Neural crest cell (in vitro differentiated cells): ENCODE results near the gene KCNK16. TPM values are rescaled to one million over a fixed set of nuclear protein-coding genes. Genes with fewer than 3 reads are reported as not detected.

Experiments
- DNase-seq: peaks from one replicate; pipeline ENCODE4 v3.0.0; 2021; ENCODE audit warnings: low read depth, mixed read lengths, low spot score
- H3K27ac Mint-ChIP-seq: one replicate; pipeline ENCODE4 v1.8.0; 2021; ENCODE audit warnings: mild to moderate bottlenecking, mixed read lengths; ENCODE audit not compliant: unreplicated experiment
- H3K27me3 Mint-ChIP-seq: 2 replicates; pipeline ENCODE4 v1.8.0; 2021; ENCODE audit warnings: low read depth, mild to moderate bottlenecking, mixed read lengths
- H3K36me3 Mint-ChIP-seq: 2 replicates; pipeline ENCODE4 v1.8.0; 2021; ENCODE audit warnings: low read depth, mild to moderate bottlenecking, mixed read lengths
- H3K4me1 Mint-ChIP-seq: 2 replicates; pipeline ENCODE4 v1.8.0; 2021; ENCODE audit warnings: mixed read lengths
- H3K4me3 Mint-ChIP-seq: one replicate; pipeline ENCODE4 v1.8.0; 2021; ENCODE audit warnings: mild to moderate bottlenecking, mixed read lengths
- H3K9me3 Mint-ChIP-seq: 2 replicates; pipeline ENCODE4 v1.8.0; 2021; ENCODE audit warnings: mixed read lengths
- long read RNA-seq: library from polyadenylated mRNA; unstranded; transcript quantifications from one replicate; pipeline ENCODE4 v2.0.0, GENCODE V29; 2020
- total RNA-seq: library from RNA; stranded (reverse); gene quantifications from 2 replicates; pipeline ENCODE4 v1.2.1, GENCODE V29; 2021
- TF ChIP-seq, protein P1 (sequence below): fragments of 200-600 bp; sonication (generic); conservative IDR thresholded peaks from 2 replicates; pipeline ENCODE4 v1.5.0; 2021; ENCODE audit warnings: antibody characterized with exemption, mild to moderate bottlenecking

The KCNK16 gene
- not detected in 2 replicates for total RNA-seq
- long read RNA-seq = 0 reads

DNA sequence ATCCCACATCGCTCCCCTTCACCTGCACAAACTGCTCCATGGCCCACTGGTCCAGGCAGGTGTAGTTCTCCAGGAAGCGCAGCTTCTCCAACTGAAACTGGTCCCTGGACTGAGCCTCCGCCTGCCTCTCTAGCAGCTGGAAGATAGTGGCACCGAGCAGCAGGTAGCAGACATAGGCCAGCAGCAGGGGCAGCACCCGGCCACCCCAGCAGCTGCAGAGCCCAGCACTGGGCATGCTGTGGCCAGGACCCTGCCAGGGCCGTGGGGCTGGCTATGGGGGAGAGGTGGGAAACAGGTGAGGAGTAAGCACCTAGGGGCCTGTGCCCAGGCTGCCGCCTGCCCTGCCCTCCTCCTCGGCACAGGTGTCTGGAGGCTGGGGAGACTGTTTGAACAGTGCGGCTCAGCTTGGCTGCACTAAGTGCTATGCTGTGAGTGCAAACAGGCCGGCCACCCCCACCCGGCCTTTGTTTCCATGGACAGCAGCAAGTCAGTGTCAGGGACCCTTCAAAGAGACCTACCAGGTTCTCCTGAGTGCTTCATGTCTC, at the start of gene KCNK16:
Gene KCNK16 (minus strand): TSS at position 397 of the 545 bp plus-strand sequence. CDS start 162 bp downstream, at position 235.
- Mint-ChIP-seq H3K4me1 (no peaks in the 10 kb centered on the region), H3K4me3 (no peak within 1 kb of the TSS), H3K27ac (no peak within 1 kb of the TSS), H3K36me3 (no peaks in the 10 kb centered on the region), H3K27me3 (peaks cover 38% of the 10 kb centered on the region), H3K9me3 (no peaks in the 10 kb centered on the region)
- TF ChIP-seq, protein P1, sequence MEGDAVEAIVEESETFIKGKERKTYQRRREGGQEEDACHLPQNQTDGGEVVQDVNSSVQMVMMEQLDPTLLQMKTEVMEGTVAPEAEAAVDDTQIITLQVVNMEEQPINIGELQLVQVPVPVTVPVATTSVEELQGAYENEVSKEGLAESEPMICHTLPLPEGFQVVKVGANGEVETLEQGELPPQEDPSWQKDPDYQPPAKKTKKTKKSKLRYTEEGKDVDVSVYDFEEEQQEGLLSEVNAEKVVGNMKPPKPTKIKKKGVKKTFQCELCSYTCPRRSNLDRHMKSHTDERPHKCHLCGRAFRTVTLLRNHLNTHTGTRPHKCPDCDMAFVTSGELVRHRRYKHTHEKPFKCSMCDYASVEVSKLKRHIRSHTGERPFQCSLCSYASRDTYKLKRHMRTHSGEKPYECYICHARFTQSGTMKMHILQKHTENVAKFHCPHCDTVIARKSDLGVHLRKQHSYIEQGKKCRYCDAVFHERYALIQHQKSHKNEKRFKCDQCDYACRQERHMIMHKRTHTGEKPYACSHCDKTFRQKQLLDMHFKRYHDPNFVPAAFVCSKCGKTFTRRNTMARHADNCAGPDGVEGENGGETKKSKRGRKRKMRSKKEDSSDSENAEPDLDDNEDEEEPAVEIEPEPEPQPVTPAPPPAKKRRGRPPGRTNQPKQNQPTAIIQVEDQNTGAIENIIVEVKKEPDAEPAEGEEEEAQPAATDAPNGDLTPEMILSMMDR = no peak
- no peak for DNase-seq

DNA sequence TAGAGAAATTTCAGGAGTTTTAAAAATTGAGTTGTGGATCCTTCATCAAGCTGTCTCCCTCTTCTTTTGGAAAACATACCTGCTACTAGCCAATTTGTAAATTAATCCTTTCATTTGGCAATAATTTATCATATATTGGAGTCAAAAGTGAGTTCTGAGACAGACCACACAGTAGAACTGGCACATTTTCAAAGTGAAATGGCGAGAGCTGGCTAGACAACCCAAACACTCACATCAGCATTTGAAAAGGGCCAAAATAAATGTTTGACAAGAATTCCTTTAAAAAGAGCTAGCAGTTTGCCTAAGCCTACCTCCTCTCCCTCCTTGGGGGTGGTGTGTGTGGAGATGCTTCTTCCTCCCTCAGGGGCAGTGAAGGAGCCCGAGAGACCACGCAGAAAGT, 47.9 kb upstream of the KCNK16 start:
- no peak for DNase-seq
- no peak overlapping the region for H3K4me3 Mint-ChIP-seq
- H3K9me3 Mint-ChIP-seq = no peaks in the 10 kb centered on the region
- H3K36me3 Mint-ChIP-seq = no peaks in the 10 kb centered on the region
- H3K4me1 Mint-ChIP-seq = peaks cover 18% of the 10 kb centered on the region
- TF ChIP-seq, protein P1 = no peak
- H3K27ac Mint-ChIP-seq = no peak overlapping the region
- H3K27me3 Mint-ChIP-seq = no peaks in the 10 kb centered on the region

DNA sequence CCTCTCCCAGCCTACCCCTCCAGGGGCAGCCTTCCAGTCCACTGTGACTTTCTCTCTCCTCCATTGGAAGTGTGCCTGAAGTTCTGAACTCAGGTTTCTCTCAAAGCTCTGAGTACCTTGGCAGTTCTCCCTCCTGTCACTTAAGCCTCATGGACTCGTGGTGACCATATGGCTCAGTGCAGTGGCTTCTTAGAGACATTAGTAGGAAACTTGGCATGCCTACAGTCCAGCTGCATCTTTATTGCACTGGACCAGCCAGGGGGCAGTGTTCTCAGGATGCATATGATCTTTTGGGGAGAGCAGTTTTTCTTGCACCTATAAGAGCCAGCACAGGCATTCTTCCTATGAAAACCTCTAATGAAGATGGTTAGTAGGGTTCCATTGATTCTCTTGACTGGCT, 47.5 kb upstream of the KCNK16 start:
- TF ChIP-seq, protein P1 = peak; percentile 17
- no peaks in the 10 kb centered on the region for H3K27me3 Mint-ChIP-seq
- no peak overlapping the region for H3K4me3 Mint-ChIP-seq
- H3K9me3 Mint-ChIP-seq = no peaks in the 10 kb centered on the region
- H3K36me3 Mint-ChIP-seq = no peaks in the 10 kb centered on the region
- H3K27ac Mint-ChIP-seq = no peak overlapping the region
- no peak for DNase-seq
- H3K4me1 Mint-ChIP-seq = peaks cover 18% of the 10 kb centered on the region

DNA sequence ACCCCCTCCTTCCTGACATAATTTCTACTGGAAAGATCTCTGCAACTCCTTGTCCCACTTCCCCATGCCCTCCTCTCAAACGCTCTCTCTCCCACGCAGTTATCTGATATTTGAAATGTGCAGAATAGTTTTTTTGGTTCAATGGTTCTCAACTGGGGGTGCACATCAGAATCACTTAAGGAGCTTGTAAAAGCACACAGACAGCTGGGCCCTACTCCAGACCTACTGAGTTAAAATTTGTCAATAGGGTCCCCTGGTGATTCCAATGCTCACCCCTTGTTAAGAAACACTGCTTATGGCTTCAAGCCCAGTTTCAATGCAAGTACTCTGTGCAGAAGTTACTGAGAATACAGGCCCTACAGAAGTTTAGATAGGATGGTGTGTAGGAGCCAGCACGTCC, 45.2 kb upstream of the KCNK16 start:
- TF ChIP-seq, protein P1 = no peak
- Mint-ChIP-seq H3K9me3 (no peaks in the 10 kb centered on the region), H3K4me1 (peaks cover 21% of the 10 kb centered on the region), H3K27ac (no peak overlapping the region), H3K27me3 (no peaks in the 10 kb centered on the region), H3K36me3 (no peaks in the 10 kb centered on the region), H3K4me3 (no peak overlapping the region)
- DNase-seq = no peak

DNA sequence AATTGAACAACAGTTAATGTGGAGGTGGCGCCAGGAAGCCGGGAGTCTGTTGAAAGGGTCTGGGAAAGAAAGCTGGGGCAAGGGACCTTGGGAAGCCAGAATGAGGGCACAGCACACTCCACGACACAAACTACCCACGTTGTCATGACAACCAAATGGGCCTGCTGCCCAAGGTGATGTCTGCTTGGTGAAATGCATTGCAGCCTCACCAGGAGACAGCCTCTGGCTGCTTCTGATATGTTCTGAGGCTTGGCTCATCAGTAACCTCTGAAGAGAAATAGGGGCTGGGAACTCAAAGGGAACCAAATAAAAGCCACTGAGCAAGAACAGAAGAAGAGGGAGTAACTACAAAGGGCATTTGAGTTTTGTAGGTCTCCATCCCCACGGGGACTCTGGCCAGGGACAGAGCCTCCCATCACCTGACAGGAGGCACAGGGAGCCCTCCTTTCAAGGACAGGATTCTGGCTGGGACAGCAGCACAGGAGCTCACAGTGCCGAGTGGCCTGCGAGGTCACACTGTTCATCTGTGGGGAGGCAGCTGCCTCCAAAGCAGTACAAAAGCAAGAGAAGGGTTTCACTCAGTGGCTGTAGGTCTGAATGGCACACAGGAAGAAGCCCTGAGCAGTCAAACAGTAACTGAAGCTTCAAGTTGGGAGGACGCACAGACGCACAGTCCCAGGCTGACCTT, 44.6 kb upstream of the KCNK16 start:
- Mint-ChIP-seq H3K9me3 (no peaks in the 10 kb centered on the region), H3K27ac (no peak overlapping the region), H3K36me3 (no peaks in the 10 kb centered on the region), H3K4me1 (peaks cover 27% of the 10 kb centered on the region), H3K27me3 (no peaks in the 10 kb centered on the region), H3K4me3 (no peak overlapping the region)
- TF ChIP-seq, protein P1 = no peak
- no peak for DNase-seq
